Measurements from ENCODE around the gene ZNF605.

The ZNF605 gene

GRCh38 chr12:132954471-132955048 lies 1.5 kb downstream of the ZNF605 start:
- no peak for ATAC-seq
- TF ChIP-seq TCF4 (CRISPR knock-in tag; IDR thresholded peaks at IDR 0.05; ENCODE audit: borderline replicate concordance), result no peak
- no peak for TF ChIP-seq SNAI2 (CRISPR knock-in tag; IDR thresholded peaks at IDR 0.05)
- TF ChIP-seq TOX (CRISPR knock-in tag; IDR thresholded peaks at IDR 0.05; ENCODE audit: borderline replicate concordance), result no peak
- TF ChIP-seq TSHZ2 (CRISPR knock-in tag; IDR thresholded peaks at IDR 0.05), result no peak
- TF ChIP-seq CSRNP3 (CRISPR knock-in tag; IDR thresholded peaks at IDR 0.05), result no peak
- TF ChIP-seq ARNTL (CRISPR knock-in tag; IDR thresholded peaks at IDR 0.05; ENCODE audit: borderline replicate concordance, low read depth), result no peak
- no peak for TF ChIP-seq ZFP30 (CRISPR knock-in tag; IDR thresholded peaks at IDR 0.05)
- no peak for TF ChIP-seq PATZ1 (CRISPR knock-in tag; IDR thresholded peaks at IDR 0.05; ENCODE audit: borderline replicate concordance)
- TF ChIP-seq ESRRG (CRISPR knock-in tag; IDR thresholded peaks at IDR 0.05), result no peak
- no peak for TF ChIP-seq OSR1 (CRISPR knock-in tag; IDR thresholded peaks at IDR 0.05)
- TF ChIP-seq CSDC2 (CRISPR knock-in tag; IDR thresholded peaks at IDR 0.05), result no peak
- TF ChIP-seq PPARA (CRISPR knock-in tag; IDR thresholded peaks at IDR 0.05; ENCODE audit: borderline replicate concordance), result no peak
- TF ChIP-seq ZFP3 (CRISPR knock-in tag; IDR thresholded peaks at IDR 0.05), result no peak
- TF ChIP-seq, protein P1, sequence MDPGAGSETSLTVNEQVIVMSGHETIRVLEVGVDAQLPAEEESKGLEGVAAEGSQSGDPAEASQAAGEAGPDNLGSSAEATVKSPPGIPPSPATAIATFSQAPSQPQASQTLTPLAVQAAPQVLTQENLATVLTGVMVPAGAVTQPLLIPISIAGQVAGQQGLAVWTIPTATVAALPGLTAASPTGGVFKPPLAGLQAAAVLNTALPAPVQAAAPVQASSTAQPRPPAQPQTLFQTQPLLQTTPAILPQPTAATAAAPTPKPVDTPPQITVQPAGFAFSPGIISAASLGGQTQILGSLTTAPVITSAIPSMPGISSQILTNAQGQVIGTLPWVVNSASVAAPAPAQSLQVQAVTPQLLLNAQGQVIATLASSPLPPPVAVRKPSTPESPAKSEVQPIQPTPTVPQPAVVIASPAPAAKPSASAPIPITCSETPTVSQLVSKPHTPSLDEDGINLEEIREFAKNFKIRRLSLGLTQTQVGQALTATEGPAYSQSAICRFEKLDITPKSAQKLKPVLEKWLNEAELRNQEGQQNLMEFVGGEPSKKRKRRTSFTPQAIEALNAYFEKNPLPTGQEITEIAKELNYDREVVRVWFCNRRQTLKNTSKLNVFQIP (CRISPR knock-in tag; IDR thresholded peaks at IDR 0.05; ENCODE audit: borderline replicate concordance, low read depth), result no peak
- TF ChIP-seq ZC3H10 (CRISPR knock-in tag; IDR thresholded peaks at IDR 0.05), result no peak
- no peak for TF ChIP-seq ISL1 (CRISPR knock-in tag; IDR thresholded peaks at IDR 0.05)

GRCh38 chr12:132953771-132954170 lies 2.3 kb downstream of the ZNF605 start:
- TF ChIP-seq BACH2 (CRISPR knock-in tag; IDR thresholded peaks at IDR 0.05; ENCODE audit: borderline replicate concordance) (no peak), PPARA (CRISPR knock-in tag; IDR thresholded peaks at IDR 0.05; ENCODE audit: borderline replicate concordance) (no peak), TSHZ2 (CRISPR knock-in tag; IDR thresholded peaks at IDR 0.05) (no peak), ZNF70 (CRISPR knock-in tag; IDR thresholded peaks at IDR 0.05) (no peak), ZFP30 (CRISPR knock-in tag; IDR thresholded peaks at IDR 0.05) (no peak), SNAI2 (CRISPR knock-in tag; IDR thresholded peaks at IDR 0.05) (no peak), ARNTL (CRISPR knock-in tag; IDR thresholded peaks at IDR 0.05; ENCODE audit: borderline replicate concordance, low read depth) (no peak), ESRRG (CRISPR knock-in tag; IDR thresholded peaks at IDR 0.05) (no peak), TCF4 (CRISPR knock-in tag; IDR thresholded peaks at IDR 0.05; ENCODE audit: borderline replicate concordance) (no peak), PATZ1 (CRISPR knock-in tag; IDR thresholded peaks at IDR 0.05; ENCODE audit: borderline replicate concordance) (no peak), TOX (CRISPR knock-in tag; IDR thresholded peaks at IDR 0.05; ENCODE audit: borderline replicate concordance) (no peak), ISL1 (CRISPR knock-in tag; IDR thresholded peaks at IDR 0.05) (no peak), CSRNP3 (CRISPR knock-in tag; IDR thresholded peaks at IDR 0.05) (no peak)
- TF ChIP-seq, protein P2, sequence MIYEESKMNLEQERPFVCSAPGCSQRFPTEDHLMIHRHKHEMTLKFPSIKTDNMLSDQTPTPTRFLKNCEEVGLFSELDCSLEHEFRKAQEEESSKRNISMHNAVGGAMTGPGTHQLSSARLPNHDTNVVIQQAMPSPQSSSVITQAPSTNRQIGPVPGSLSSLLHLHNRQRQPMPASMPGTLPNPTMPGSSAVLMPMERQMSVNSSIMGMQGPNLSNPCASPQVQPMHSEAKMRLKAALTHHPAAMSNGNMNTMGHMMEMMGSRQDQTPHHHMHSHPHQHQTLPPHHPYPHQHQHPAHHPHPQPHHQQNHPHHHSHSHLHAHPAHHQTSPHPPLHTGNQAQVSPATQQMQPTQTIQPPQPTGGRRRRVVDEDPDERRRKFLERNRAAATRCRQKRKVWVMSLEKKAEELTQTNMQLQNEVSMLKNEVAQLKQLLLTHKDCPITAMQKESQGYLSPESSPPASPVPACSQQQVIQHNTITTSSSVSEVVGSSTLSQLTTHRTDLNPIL (CRISPR knock-in tag; IDR thresholded peaks at IDR 0.05; ENCODE audit: low read depth), result no peak
- TF ChIP-seq, protein P1 (CRISPR knock-in tag; IDR thresholded peaks at IDR 0.05; ENCODE audit: borderline replicate concordance, low read depth), result no peak
- no peak for ATAC-seq
